Body of pancreas (tissue), 4 donors: ENCODE data around the gene KLHL6.
"Not testable (repeated sequence)": the region's sequence is repeated elsewhere in the genome, so short reads cannot be mapped to it uniquely, and the experiment has no call there.

Source experiments
- POLR2A ChIP-seq, 3 donors: fragments of 450-650 bp; IDR thresholded peaks; one replicate each; pipeline ENCODE4 v1.6.1; 2016; ENCODE audit warnings: antibody characterized with exemption in 3 of 3, mild to moderate bottlenecking in 2 of 3
- TF ChIP-seq, protein P1 (sequence below), 7 experiments: fragments of 450-650 bp in 4 of 7; fragments of 200-600 bp in 3 of 7; sonication (generic) in 3 of 7; IDR thresholded peaks; one replicate each; pipeline ENCODE4 v1.5.1; 2016 to 2019; ENCODE audit warnings: antibody characterized with exemption in 7 of 7

DNA sequence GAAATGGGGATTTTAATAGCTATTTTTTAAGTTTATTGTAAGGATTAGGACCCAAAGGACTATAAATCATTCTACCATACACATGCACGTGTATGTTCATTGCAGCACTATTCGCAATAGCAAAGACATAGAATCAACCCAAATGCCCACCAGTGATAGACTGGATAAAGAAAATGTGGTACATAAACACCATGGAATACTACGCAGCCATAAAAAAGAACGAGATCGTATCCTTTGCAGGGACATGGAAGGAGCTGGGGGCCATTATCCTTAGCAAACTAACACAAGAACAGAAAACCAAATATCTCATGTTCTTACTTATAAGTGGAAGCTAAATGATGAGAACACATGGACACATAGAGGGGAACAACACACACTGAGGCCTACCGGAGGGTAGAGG, 26.7 kb downstream of the KLHL6 start:
- TF ChIP-seq, protein P1, sequence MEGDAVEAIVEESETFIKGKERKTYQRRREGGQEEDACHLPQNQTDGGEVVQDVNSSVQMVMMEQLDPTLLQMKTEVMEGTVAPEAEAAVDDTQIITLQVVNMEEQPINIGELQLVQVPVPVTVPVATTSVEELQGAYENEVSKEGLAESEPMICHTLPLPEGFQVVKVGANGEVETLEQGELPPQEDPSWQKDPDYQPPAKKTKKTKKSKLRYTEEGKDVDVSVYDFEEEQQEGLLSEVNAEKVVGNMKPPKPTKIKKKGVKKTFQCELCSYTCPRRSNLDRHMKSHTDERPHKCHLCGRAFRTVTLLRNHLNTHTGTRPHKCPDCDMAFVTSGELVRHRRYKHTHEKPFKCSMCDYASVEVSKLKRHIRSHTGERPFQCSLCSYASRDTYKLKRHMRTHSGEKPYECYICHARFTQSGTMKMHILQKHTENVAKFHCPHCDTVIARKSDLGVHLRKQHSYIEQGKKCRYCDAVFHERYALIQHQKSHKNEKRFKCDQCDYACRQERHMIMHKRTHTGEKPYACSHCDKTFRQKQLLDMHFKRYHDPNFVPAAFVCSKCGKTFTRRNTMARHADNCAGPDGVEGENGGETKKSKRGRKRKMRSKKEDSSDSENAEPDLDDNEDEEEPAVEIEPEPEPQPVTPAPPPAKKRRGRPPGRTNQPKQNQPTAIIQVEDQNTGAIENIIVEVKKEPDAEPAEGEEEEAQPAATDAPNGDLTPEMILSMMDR (IDR thresholded peaks at IDR 0.05): not testable (repeated sequence)
- not testable (repeated sequence) for TF ChIP-seq POLR2A (IDR thresholded peaks at IDR 0.05)
